Jurkat, Clone E6-1 (cell line): ENCODE results near the gene ABCC5.
"Not testable (repeated sequence)": the region's sequence is repeated elsewhere in the genome, so short reads cannot be mapped to it uniquely, and the experiment has no call there.

Source experiments
- DNase-seq: peaks from one replicate; pipeline ENCODE4 v3.0.0-alpha.2; 2011; ENCODE audit warnings: low read depth, low spot score
- H3K4me3 ChIP-seq: 2 replicates; pipeline ENCODE4 v1.5.1; 2011; ENCODE audit warnings: mild to moderate bottlenecking, low read length, control low read depth, moderate library complexity

Gene ABCC5

GRCh38 chr3:184018424-184018973 lies 815 bp upstream of the ABCC5 start:
- H3K4me3 ChIP-seq = peak overlapping the region; percentile 90
- no peak for DNase-seq

DNA sequence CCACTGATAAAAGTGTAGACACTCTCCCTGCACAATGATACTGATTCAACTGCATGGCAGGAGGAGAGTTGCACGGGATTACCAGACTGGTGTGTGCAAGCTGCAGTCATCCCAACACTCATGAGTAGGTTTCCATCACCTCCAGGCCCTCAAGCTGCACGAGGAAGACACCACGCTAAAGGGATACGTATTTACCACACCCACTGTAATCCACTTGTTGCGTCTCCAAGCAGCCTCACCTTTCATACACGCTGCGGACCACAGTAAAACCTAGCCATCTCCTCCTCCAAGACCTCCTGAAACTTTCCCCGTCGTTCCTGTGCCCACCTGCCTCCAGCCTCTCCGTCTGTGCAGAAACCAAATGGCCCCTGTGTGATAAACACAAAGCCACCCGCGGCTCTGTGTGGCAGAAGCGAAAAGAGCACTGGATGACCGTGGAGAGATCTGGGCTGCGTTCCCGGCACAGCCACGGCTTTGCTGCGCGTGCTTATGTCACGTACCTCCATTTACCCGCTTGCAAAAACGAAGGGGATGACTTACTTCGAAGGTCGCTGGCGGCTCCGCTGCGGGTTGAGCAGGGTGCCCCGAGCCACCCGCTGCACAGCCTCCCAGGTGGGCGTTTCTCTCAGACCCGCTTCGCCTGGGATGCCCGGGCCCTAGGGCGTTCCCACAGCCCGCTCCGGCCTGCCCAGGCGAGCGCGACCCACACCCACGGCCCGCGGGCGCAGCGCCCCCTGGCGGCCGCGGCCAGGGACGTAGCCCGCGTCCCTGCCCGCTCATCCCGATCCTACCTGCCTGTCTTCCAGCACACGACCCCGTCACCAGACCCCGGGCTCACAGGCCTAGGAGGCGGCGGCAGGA lies 643 bp downstream of the ABCC5 start:
- H3K4me3 ChIP-seq = peak overlapping the region; percentile 90
- no peak for DNase-seq

GRCh38 chr3:184016169-184016570 lies 1.5 kb downstream of the ABCC5 start:
- no peak overlapping the region for H3K4me3 ChIP-seq
- no peak for DNase-seq

DNA sequence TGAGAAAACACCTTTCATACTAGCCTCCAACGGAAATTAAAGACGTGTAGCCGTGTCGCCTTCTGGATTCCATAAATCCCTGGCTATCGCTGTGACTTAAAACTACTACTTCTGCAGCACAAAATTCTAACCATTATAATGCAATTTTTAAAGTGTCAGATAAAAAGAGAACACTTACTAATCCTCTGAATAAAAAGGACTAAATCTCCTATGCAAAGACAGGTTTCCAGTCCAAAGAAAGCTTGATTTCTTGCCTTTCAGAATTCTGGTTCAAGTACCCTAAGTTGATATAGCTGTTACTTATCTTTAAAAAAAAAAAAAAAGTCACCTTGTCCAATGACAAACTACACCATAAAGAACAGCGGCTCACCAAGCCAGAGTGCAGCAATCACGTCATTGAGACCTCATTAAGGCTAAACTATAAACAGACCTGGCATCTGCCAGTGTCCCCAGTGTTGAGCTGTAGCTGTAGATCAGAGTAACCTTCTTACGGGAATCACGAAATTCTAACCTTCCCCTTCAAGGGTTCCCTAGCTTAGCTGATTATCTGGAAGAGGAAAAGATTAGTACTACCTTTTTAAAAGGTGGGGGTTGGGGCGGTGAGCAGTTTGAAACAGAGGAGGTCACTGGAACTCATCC lies 2.2 kb downstream of the ABCC5 start:
- no peak for DNase-seq
- no peak overlapping the region for H3K4me3 ChIP-seq

DNA sequence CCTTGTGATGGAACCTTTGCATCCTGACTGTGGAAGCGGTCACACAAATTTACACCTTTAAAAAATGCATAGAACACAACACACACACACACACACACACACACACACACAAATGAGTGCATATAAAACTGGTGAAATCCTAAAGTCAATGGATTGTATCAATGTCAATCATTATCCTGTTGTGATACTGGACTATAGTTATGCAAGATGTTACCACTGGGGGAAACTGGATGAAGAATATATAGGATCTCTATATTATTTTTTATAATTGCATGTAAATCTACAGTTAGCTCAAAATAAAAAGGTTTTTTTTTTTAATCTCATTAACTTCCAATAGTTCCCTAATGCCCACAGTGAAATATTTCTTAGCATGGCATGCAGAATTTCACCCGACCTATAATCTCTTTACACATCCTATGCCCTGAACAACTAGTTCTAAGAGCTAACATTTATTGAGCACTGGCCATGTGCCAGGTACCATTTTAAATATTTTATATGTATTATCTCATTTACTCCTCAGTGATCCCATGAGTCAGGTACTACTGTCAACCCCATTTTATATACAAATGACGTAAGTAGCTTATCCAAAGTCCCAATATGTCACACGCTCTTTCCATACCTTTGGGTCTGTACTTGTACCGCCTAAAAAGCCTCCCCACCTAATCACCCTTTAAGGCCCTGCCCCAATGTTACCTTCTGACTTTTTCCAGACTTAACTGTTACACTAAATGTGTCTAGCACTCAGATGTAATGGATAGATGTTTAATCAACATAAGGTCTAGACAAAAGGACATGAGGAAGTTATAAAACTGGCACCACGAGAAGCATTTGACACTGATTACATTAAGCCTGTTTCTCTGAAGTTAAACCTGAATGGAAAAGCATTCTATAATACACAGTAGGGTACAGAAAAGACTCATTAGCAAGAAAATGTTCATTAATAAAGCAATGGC lies 5.5 kb downstream of the ABCC5 start:
- no peak for DNase-seq
- H3K4me3 ChIP-seq = no peak overlapping the region

- H3K4me3 ChIP-seq = no peak overlapping the region
- DNase-seq = no peak
These were observed 6.3 kb downstream of the ABCC5 start for GRCh38 chr3:184011230-184011876.

DNA sequence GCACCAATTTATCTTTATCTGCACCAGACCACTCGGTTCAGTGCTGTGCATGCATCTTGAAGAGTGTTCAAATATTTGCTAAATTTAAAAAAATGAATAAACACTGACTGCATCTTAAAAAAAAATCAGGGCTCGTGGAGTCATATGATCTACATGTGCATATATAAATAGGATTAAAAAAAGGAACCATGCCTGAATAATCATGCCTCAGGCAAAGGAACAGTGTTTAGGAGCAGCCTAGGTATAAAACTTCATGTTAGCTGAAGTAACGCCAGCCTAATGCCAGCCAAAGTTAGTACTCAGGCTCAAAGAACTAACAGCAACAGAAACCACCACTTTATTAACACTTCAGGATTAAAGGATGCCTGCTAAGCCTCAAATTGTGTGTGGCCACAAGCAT lies 9.5 kb downstream of the ABCC5 start:
- no peak for DNase-seq
- no peak overlapping the region for H3K4me3 ChIP-seq

DNA sequence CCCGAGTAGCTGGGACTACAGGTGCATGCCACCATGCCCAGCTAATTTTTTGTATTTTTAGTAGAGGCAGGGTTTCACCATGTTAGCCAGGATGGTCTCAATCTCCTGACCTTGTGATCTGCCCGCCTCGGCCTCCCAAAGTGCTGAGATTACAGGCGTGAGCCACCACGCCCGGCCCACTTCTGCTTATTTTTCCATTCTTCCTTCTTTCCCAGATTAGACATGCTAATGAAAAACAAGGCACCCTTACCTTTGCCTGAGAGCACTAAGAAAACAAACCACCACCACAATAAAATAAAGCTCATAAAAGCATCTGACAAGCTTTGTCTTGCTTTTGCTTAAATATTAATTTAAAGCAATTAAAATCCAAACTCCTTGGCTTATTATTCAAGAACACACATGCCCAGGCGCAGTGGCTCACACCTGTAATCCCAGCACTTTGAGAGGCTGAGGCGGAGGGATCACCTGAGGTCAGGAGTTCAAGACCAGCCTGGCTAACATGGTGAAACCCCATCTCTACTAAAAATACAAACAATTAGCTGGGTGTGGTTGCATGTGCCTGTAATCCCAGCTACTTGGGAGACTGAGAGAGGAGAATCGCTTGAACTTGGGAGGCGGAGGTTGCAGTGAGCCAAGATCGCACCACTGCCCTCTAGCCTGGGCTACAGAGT lies 10.4 kb downstream of the ABCC5 start:
- not testable (repeated sequence) for DNase-seq, H3K4me3 ChIP-seq

DNA sequence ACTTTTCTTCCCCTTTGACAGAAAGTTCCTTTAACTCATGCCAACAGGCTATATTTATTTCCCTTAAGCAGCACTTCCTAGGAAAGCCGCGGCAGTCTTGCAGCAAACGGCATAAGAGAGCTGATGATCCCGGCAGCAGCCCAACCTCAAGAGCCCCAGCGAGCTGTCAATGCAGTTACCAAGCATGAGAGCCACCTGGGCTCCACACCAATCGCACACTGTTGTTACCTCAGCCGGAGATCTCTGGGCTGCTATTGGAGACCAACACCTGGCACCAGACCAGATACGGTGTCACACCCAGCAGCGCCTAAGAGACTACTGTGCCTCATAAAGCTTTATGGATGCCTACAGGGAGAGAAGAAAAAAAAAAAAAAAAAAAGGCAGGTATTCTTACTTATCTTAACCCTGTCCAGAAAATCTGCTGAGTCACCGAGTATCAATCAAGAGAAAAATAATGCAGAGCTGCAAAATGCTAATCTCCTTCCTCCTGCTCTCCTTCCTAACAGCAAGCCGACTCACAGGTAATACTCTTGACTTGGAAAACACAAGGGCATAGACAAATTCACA lies 11.7 kb downstream of the ABCC5 start:
- H3K4me3 ChIP-seq = no peak overlapping the region
- DNase-seq = peak; percentile 87

- no peak overlapping the region for H3K4me3 ChIP-seq
- DNase-seq = no peak
These were observed 13.2 kb downstream of the ABCC5 start for GRCh38 chr3:184004476-184004875.

GRCh38 chr3:184003187-184003967 lies 14.3 kb downstream of the ABCC5 start:
- DNase-seq = no peak
- no peak overlapping the region for H3K4me3 ChIP-seq

DNA sequence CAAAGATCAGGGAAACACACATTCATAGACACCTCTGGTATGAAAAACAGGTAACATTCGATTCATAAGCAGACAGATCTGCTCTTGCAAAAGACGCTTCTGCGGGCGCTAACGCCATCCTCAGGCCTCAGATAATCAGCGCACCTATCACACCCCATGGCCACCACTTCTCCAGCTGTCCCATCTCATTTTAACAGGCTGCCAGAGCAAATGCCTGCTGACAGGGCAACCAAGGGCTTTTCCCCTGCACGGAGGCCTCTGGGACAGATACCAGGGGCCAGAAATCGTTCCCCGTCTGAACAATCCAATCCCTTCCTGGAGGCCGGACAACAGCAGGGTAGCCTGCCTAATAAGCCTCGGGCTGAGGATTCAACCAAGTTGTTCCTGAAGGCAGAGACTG lies 15.2 kb downstream of the ABCC5 start:
- no peak for DNase-seq
- no peak overlapping the region for H3K4me3 ChIP-seq

DNA sequence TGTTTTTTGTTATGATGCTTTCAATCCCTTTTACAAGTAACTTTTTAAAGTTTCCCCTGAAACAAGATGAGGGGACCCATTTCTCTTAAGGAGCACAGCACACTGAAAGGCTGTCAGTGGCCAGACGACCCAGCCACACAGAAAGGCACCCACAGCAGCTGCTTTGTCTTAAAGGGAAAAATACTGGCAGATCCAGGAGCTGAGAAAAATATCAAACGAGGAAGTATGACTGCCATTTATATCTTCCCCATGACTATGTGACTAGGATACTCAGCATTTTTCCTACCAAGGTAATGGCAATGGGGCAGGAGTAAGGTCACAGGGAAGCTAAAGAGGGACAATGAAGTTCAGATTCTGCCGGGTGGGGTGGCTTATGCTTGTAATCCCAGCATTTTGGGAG lies 15.9 kb downstream of the ABCC5 start:
- DNase-seq = no peak
- H3K4me3 ChIP-seq = no peak overlapping the region

GRCh38 chr3:183991403-183991802 lies 26.3 kb downstream of the ABCC5 start:
- no peak for DNase-seq

DNA sequence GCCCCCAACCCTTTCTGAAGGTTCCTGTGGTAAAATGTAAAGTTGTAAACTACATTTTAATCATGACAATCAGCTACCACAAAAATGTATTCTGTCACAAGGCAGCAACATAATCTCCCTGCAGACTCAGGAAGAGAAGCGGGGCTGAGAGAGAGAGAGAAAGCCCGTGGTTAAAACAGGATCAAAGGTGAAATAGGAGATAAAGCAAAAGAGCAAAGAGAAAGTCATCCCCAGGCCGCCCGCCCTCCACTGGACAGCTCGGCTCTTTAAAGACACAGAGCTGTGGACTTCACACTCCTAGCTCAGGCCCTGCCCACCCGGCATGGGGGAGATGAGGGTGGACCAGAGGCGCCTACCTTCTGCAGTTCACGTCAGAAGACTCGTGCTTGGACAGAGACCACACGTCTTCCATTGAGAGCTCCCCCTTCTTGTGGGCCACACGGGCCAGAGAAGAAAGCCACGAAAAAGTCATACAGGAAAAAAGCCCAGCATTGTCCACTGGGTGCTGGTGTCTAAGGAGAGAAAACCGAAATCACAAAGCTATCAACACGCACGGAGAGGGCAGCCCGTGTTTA lies 29.4 kb downstream of the ABCC5 start:
- no peak overlapping the region for H3K4me3 ChIP-seq
- peak; percentile 80 for DNase-seq

More at GRCh38 chr3:183991403-183991802, 26.3 kb downstream of the ABCC5 start:
- H3K4me3 ChIP-seq = no peak overlapping the region

DNA sequence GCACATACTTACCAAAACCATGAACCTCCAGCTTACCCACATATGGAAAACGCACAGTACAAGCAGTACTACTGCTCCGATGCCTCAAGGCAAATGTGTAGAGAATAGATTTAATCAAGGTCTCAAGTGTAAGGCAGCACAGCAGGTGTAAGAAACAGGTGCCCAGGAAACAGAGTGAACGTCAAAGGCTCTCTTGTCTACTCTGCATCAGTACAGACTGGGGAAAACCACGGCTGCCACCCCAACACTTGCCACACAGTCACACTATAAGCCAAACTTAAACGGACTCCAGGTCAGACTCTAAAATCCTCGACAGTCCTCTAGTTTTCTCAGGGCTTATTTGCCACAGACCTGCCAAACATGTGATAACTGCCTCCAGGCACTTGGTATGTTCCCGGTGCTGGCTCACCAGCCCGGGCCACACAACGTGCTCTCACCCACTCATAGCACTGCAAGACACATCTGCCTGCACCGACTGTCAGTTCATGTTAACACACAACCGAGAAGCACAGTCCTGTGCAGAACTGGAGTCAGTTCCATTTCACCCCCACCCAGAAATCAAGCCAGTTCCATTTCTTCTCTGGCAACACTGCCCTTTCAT lies 30.6 kb downstream of the ABCC5 start:
- peak; percentile 92 for DNase-seq
- H3K4me3 ChIP-seq = peak overlapping the region; percentile 4; the same call in 1 of the 2 replicates
